ENCODE measurements around the gene COL9A2. TPM values are rescaled to one million over a fixed set of nuclear protein-coding genes. Genes with fewer than 3 reads are reported as not detected.

COL9A2 gene
- total RNA-seq, 2 experiments from 2014 or later = 10.6 to 21.4 TPM

- no peak for DNase-seq (ENCODE audit: low spot score)
- no peak overlapping the region for H3K27ac ChIP-seq (ENCODE audit: low read depth, low read length, poor library complexity, severe bottlenecking)
- intact Hi-C loops (cut with micrococcal nuclease; ENCODE audit: unreplicated experiment) = no loop called here
- ChIA-PET POLR2A (no interaction called here), CTCF (ENCODE audit: unreplicated experiment) (no interaction called here)
- H3K36me3 ChIP-seq (ENCODE audit: insufficient read depth, low read length) = no peaks in the 10 kb centered on the region
- no peak overlapping the region for H2AFZ ChIP-seq (ENCODE audit: low read length)
- no peaks in the 10 kb centered on the region for H3K9me3 ChIP-seq (ENCODE audit: low read length)
- H3K9me2 ChIP-seq (ENCODE audit: insufficient read depth, low read length) = no peaks in the 10 kb centered on the region
- no peaks in the 10 kb centered on the region for H4K20me1 ChIP-seq (ENCODE audit: insufficient read depth, low read length)
- TF ChIP-seq EZH2phosphoT487 (IDR thresholded peaks at IDR 0.05; ENCODE audit: borderline replicate concordance, low read depth, low read length) = no peak
- BruUV-seq (replicated peaks) = no TSS peak
- H3K4me2 ChIP-seq (ENCODE audit: low read length) = no peak overlapping the region
- H3K79me2 ChIP-seq (ENCODE audit: insufficient read depth, low read depth, low read length) = no peaks in the 10 kb centered on the region
- no peak overlapping the region for H3K4me3 ChIP-seq (ENCODE audit: low read depth, low read length, poor library complexity, severe bottlenecking)
- no peaks in the 10 kb centered on the region for H3K4me1 ChIP-seq (ENCODE audit: insufficient read depth, low read length, poor library complexity, severe bottlenecking)
These were observed 13.9 kb downstream of the COL9A2 start for GRCh38 chr1:40303051-40303771.

GRCh38 chr1:40302475-40302874 lies 14.6 kb downstream of the COL9A2 start:
- BruUV-seq (replicated peaks) = no TSS peak
- no peaks in the 10 kb centered on the region for H3K9me2 ChIP-seq (ENCODE audit: insufficient read depth, low read length)
- intact Hi-C loops (cut with micrococcal nuclease; ENCODE audit: unreplicated experiment) = no loop called here
- H2AFZ ChIP-seq (ENCODE audit: low read length) = no peak overlapping the region
- H3K4me1 ChIP-seq (ENCODE audit: insufficient read depth, low read length, poor library complexity, severe bottlenecking) = no peaks in the 10 kb centered on the region
- no peak overlapping the region for H3K4me3 ChIP-seq (ENCODE audit: low read depth, low read length, poor library complexity, severe bottlenecking)
- H3K27ac ChIP-seq (ENCODE audit: low read depth, low read length, poor library complexity, severe bottlenecking) = no peak overlapping the region
- no peak for DNase-seq (ENCODE audit: low spot score)
- no peak overlapping the region for H3K4me2 ChIP-seq (ENCODE audit: low read length)
- H3K9me3 ChIP-seq (ENCODE audit: low read length) = no peaks in the 10 kb centered on the region
- H3K36me3 ChIP-seq (ENCODE audit: insufficient read depth, low read length) = no peaks in the 10 kb centered on the region
- no peaks in the 10 kb centered on the region for H4K20me1 ChIP-seq (ENCODE audit: insufficient read depth, low read length)
- ChIA-PET POLR2A (no interaction called here), CTCF (ENCODE audit: unreplicated experiment) (no interaction called here)
- no peak for TF ChIP-seq CTCF (conservative IDR thresholded peaks at IDR 0.05; ENCODE audit: low read length)
- no peak for TF ChIP-seq EZH2phosphoT487 (IDR thresholded peaks at IDR 0.05; ENCODE audit: borderline replicate concordance, low read depth, low read length)
- no peaks in the 10 kb centered on the region for H3K79me2 ChIP-seq (ENCODE audit: insufficient read depth, low read depth, low read length)

GRCh38 chr1:40301541-40302299 lies 15.4 kb downstream of the COL9A2 start:
- BruUV-seq (replicated peaks) = no TSS peak
- H3K4me3 ChIP-seq (ENCODE audit: low read depth, low read length, poor library complexity, severe bottlenecking) = no peak overlapping the region
- POLR2A ChIA-PET = interaction anchor here (0.9 kb wide), 1 partner anchor 13 kb away, joined by 5 read pairs; no protein-coding TSS in a partner anchor

More at GRCh38 chr1:40301541-40302299, 15.4 kb downstream of the COL9A2 start:
- Histone ChIP-seq H2AFZ (ENCODE audit: low read length) (no peak overlapping the region), H3K4me1 (ENCODE audit: insufficient read depth, low read length, poor library complexity, severe bottlenecking) (no peaks in the 10 kb centered on the region), H3K9me3 (ENCODE audit: low read length) (no peaks in the 10 kb centered on the region), H3K9me2 (ENCODE audit: insufficient read depth, low read length) (no peaks in the 10 kb centered on the region), H3K4me2 (ENCODE audit: low read length) (no peak overlapping the region), H3K36me3 (ENCODE audit: insufficient read depth, low read length) (no peaks in the 10 kb centered on the region), H3K79me2 (ENCODE audit: insufficient read depth, low read depth, low read length) (no peaks in the 10 kb centered on the region), H3K27ac (ENCODE audit: low read depth, low read length, poor library complexity, severe bottlenecking) (no peak overlapping the region), H4K20me1 (ENCODE audit: insufficient read depth, low read length) (no peaks in the 10 kb centered on the region)
- TF ChIP-seq EZH2phosphoT487 (IDR thresholded peaks at IDR 0.05; ENCODE audit: borderline replicate concordance, low read depth, low read length) (no peak), CTCF (conservative IDR thresholded peaks at IDR 0.05; ENCODE audit: low read length) (no peak)
- CTCF ChIA-PET (ENCODE audit: unreplicated experiment) = no interaction called here
- intact Hi-C loops (cut with micrococcal nuclease; ENCODE audit: unreplicated experiment) = no loop called here
- no peak for DNase-seq (ENCODE audit: low spot score)
